Measurements from ENCODE around the gene TKFC.

The TKFC gene

GRCh38 chr11:61336171-61336935 is 3.3 kb downstream of the TKFC start:
- TF ChIP-seq RAD21 (IDR thresholded peaks at IDR 0.05; ENCODE audit: low read depth) (peak; percentile 85), TEAD4 (IDR thresholded peaks at IDR 0.05) (no peak), NFIC (IDR thresholded peaks at IDR 0.05) (0 out of 2 replicates have a peak, but pooled peaks have one; percentile 21)

GRCh38 chr11:61337706-61338470 is 4.9 kb downstream of the TKFC start:
- no peak for TF ChIP-seq TCF12 (IDR thresholded peaks at IDR 0.05; ENCODE audit: low read depth)
- no peak for TF ChIP-seq EP300 (IDR thresholded peaks at IDR 0.05; ENCODE audit: borderline replicate concordance)
- no peak for TF ChIP-seq REST (IDR thresholded peaks at IDR 0.05; ENCODE audit: low read depth)
- TF ChIP-seq ZBTB7A (IDR thresholded peaks at IDR 0.05; ENCODE audit: low read depth) = no peak
- no peak for TF ChIP-seq NFIC (IDR thresholded peaks at IDR 0.05)
- no peak for TF ChIP-seq USF1 (IDR thresholded peaks at IDR 0.05)
- TF ChIP-seq FOXM1 (IDR thresholded peaks at IDR 0.05; ENCODE audit: borderline replicate concordance, low read depth) = no peak
- TF ChIP-seq CEBPB (IDR thresholded peaks at IDR 0.05) = no peak
- TF ChIP-seq YY1 (IDR thresholded peaks at IDR 0.05; ENCODE audit: low read depth) = no peak
- no peak for TF ChIP-seq EGR1 (IDR thresholded peaks at IDR 0.05)
- no peak for TF ChIP-seq MAX (IDR thresholded peaks at IDR 0.05)
- no peak for TF ChIP-seq CREB1 (IDR thresholded peaks at IDR 0.05; ENCODE audit: low read depth)
- TF ChIP-seq RAD21 (IDR thresholded peaks at IDR 0.05; ENCODE audit: low read depth) = no peak

- TF ChIP-seq FOXM1 (IDR thresholded peaks at IDR 0.05; ENCODE audit: borderline replicate concordance, low read depth) (no peak), NFIC (IDR thresholded peaks at IDR 0.05) (no peak), TAF1 (IDR thresholded peaks at IDR 0.05; ENCODE audit: low read depth) (no peak), MAX (IDR thresholded peaks at IDR 0.05) (no peak), EGR1 (IDR thresholded peaks at IDR 0.05) (no peak), YY1 (IDR thresholded peaks at IDR 0.05; ENCODE audit: low read depth) (no peak), RAD21 (IDR thresholded peaks at IDR 0.05; ENCODE audit: low read depth) (no peak), REST (IDR thresholded peaks at IDR 0.05; ENCODE audit: low read depth) (no peak), CEBPB (IDR thresholded peaks at IDR 0.05) (no peak), CREB1 (IDR thresholded peaks at IDR 0.05; ENCODE audit: low read depth) (no peak), TCF12 (IDR thresholded peaks at IDR 0.05; ENCODE audit: low read depth) (no peak), USF1 (IDR thresholded peaks at IDR 0.05) (no peak), ZBTB7A (IDR thresholded peaks at IDR 0.05; ENCODE audit: low read depth) (no peak), EP300 (IDR thresholded peaks at IDR 0.05; ENCODE audit: borderline replicate concordance) (no peak), TEAD4 (IDR thresholded peaks at IDR 0.05) (no peak)
These were observed 5.9 kb downstream of the TKFC start for GRCh38 chr11:61338783-61339489.

GRCh38 chr11:61339490-61339878 is 6.5 kb downstream of the TKFC start:
- TF ChIP-seq EP300 (IDR thresholded peaks at IDR 0.05; ENCODE audit: borderline replicate concordance) (no peak), CEBPB (IDR thresholded peaks at IDR 0.05) (no peak), EGR1 (IDR thresholded peaks at IDR 0.05) (no peak), TEAD4 (IDR thresholded peaks at IDR 0.05) (no peak), TCF12 (IDR thresholded peaks at IDR 0.05; ENCODE audit: low read depth) (no peak), TAF1 (IDR thresholded peaks at IDR 0.05; ENCODE audit: low read depth) (no peak), REST (IDR thresholded peaks at IDR 0.05; ENCODE audit: low read depth) (no peak)

Data from Ishikawa (cell line).